IMR-90 (cell line): ENCODE data around the gene PLA2G4F. TPM values are rescaled to one million over a fixed set of nuclear protein-coding genes. Genes with fewer than 3 reads are reported as not detected.

Source experiments
- ATAC-seq: fragments of 200-7000 bp; cut with Tn5 transposase; 2 replicates; pipeline ENCODE4 v1.9.1; 2020; ENCODE audit warnings: low read depth, mild to moderate bottlenecking, moderate library complexity
- BruUV-seq: library from RNA; stranded (reverse); fragments of 400-500 nt; replicated peaks from 2 replicates; lab custom pipeline; 2021; lab: Mats Ljungman, UMichigan
- CTCF ChIA-PET: fragments of 300-600 bp; formaldehyde crosslinking; extraction: SDS; loops from one replicate; lab custom pipeline; 2021; ENCODE audit warnings: antibody characterized with exemption; lab: Yijun Ruan, JAX
- POLR2A ChIA-PET: fragments of 300-600 bp; sonication (Branson Sonifier 250); formaldehyde crosslinking; loops from one replicate; lab custom pipeline; 2022; ENCODE audit warnings: antibody characterized with exemption; ENCODE audit not compliant: unreplicated experiment; lab: Charles Lee
- DNase-seq: peaks from one replicate; pipeline ENCODE4 v3.0.0; 2013
- H2AFZ ChIP-seq: replicated peaks from 2 replicates; pipeline ENCODE3; 2013; ENCODE audit warnings: low read length, mild to moderate bottlenecking; ENCODE audit not compliant: poor library complexity
- H2AK5ac ChIP-seq: 2 replicates; pipeline ENCODE4 v1.6.1; 2013; ENCODE audit warnings: low read depth, low read length, inconsistent platforms
- H2AK9ac ChIP-seq: replicated peaks from 2 replicates; pipeline ENCODE3; 2013; ENCODE audit warnings: mild to moderate bottlenecking, low read depth, low read length, moderate library complexity; ENCODE audit not compliant: poor library complexity
- H2BK120ac ChIP-seq: 2 replicates; pipeline ENCODE4 v1.6.1; 2013; ENCODE audit warnings: low read depth, low read length, inconsistent platforms
- H2BK15ac ChIP-seq: 3 replicates; pipeline ENCODE4 v1.6.1; 2013; ENCODE audit warnings: low read depth, low read length, inconsistent platforms
- H2BK20ac ChIP-seq: 2 replicates; pipeline ENCODE4 v1.6.1; 2013; ENCODE audit warnings: low read depth, mild to moderate bottlenecking, inconsistent platforms, low read length, moderate library complexity
- H2BK5ac ChIP-seq: 2 replicates; pipeline ENCODE4 v1.6.1; 2013; ENCODE audit warnings: mild to moderate bottlenecking, low read depth, low read length, inconsistent platforms; ENCODE audit not compliant: poor library complexity, severe bottlenecking
- H3K14ac ChIP-seq: replicated peaks from 2 replicates; pipeline ENCODE4 v1.6.1; 2013; ENCODE audit warnings: low read depth, low read length, inconsistent platforms
- H3K18ac ChIP-seq: 2 replicates; pipeline ENCODE4 v1.6.1; 2013; ENCODE audit warnings: low read depth, low read length, control low read depth
- H3K23ac ChIP-seq: 2 replicates; pipeline ENCODE4 v1.6.1; 2013; ENCODE audit warnings: low read depth, low read length, inconsistent platforms
- H3K27ac ChIP-seq: 2 replicates; pipeline ENCODE4 v1.5.1; 2013; ENCODE audit warnings: mild to moderate bottlenecking, control low read depth, low read length; ENCODE audit not compliant: insufficient read depth
- H3K27me3 ChIP-seq: 2 replicates; pipeline ENCODE4 v1.6.1; 2013; ENCODE audit warnings: low read length; ENCODE audit not compliant: control insufficient read depth, insufficient read depth
- H3K36me3 ChIP-seq: 2 replicates; pipeline ENCODE4 v1.6.1; 2013; ENCODE audit warnings: low read length, mixed read lengths; ENCODE audit not compliant: control insufficient read depth, insufficient read depth
- H3K4ac ChIP-seq: 2 replicates; pipeline ENCODE4 v1.6.1; 2013; ENCODE audit warnings: low read depth, low read length, inconsistent platforms
- H3K4me1 ChIP-seq: 2 replicates; pipeline ENCODE4 v1.6.1; 2013; ENCODE audit warnings: low read length, mixed read lengths; ENCODE audit not compliant: control insufficient read depth, insufficient read depth
- H3K4me2 ChIP-seq: 2 replicates; pipeline ENCODE4 v1.6.1; 2013; ENCODE audit warnings: low read depth, mild to moderate bottlenecking, control low read depth, low read length, moderate library complexity
- H3K4me3 ChIP-seq: 2 replicates; pipeline ENCODE4 v1.5.1; 2013; ENCODE audit warnings: low read depth, mild to moderate bottlenecking, control low read depth, low read length, moderate library complexity; ENCODE audit not compliant: insufficient read depth
- H3K56ac ChIP-seq: 2 replicates; pipeline ENCODE4 v1.6.1; 2013; ENCODE audit warnings: low read length, inconsistent platforms; ENCODE audit not compliant: insufficient read depth; ENCODE audit errors: extremely low read depth
- H3K79me1 ChIP-seq, 2 experiments: 2 replicates each; pipeline ENCODE4 v1.6.1; 2013; ENCODE audit warnings: low read length in 2 of 2, inconsistent platforms in 1 of 2, low read depth in 1 of 2
- H3K9ac ChIP-seq: 2 replicates; pipeline ENCODE4 v1.6.1; 2013; ENCODE audit warnings: low read depth, low read length, control low read depth
- H3K9me1 ChIP-seq: 2 replicates; pipeline ENCODE4 v1.6.1; 2013; ENCODE audit warnings: low read length, inconsistent platforms; ENCODE audit not compliant: insufficient read depth
- H3K9me3 ChIP-seq: 2 replicates; pipeline ENCODE4 v1.6.1; 2013; ENCODE audit warnings: low read length; ENCODE audit not compliant: control insufficient read depth, insufficient read depth
- H4K20me1 ChIP-seq: 2 replicates; pipeline ENCODE4 v1.6.1; 2013; ENCODE audit warnings: low read length, inconsistent platforms; ENCODE audit not compliant: insufficient read depth
- H4K5ac ChIP-seq: 2 replicates; pipeline ENCODE4 v1.6.1; 2013; ENCODE audit warnings: mild to moderate bottlenecking, low read depth, low read length, control low read depth
- H4K8ac ChIP-seq, 2 experiments: 2 replicates each; pipeline ENCODE4 v1.6.1; 2013; ENCODE audit warnings: low read depth in 2 of 2, low read length in 2 of 2, control low read depth in 1 of 2, inconsistent platforms in 1 of 2
- H4K91ac ChIP-seq: 2 replicates; pipeline ENCODE4 v1.6.1; 2013; ENCODE audit warnings: low read depth, low read length, inconsistent platforms; ENCODE audit not compliant: insufficient read depth
- CTCF ChIP-seq: conservative IDR thresholded peaks from 2 replicates; pipeline ENCODE4 v1.5.1; 2012; ENCODE audit warnings: mild to moderate bottlenecking, low read depth, low read length, improper control_type of control experiment
- FOS ChIP-seq: fragments of 150-350 bp; IDR thresholded peaks from 2 replicates; pipeline ENCODE4 v1.6.1; 2016; ENCODE audit warnings: low read depth, low read length
- MAZ ChIP-seq: IDR thresholded peaks from 2 replicates; pipeline ENCODE4 v1.6.1; 2012; ENCODE audit warnings: low read depth, mild to moderate bottlenecking, low read length, improper control_type of control experiment, moderate library complexity, borderline replicate concordance
- MXI1 ChIP-seq: IDR thresholded peaks from 2 replicates; pipeline ENCODE4 v1.6.1; 2012; ENCODE audit warnings: low read depth, mild to moderate bottlenecking, low read length, moderate library complexity, borderline replicate concordance
- RAD21 ChIP-seq: IDR thresholded peaks from 2 replicates; pipeline ENCODE4 v1.6.1; 2012; ENCODE audit warnings: low read length, improper control_type of control experiment
- RCOR1 ChIP-seq: IDR thresholded peaks from 2 replicates; pipeline ENCODE4 v1.6.1; 2012; ENCODE audit warnings: mild to moderate bottlenecking, low read length, improper control_type of control experiment; ENCODE audit not compliant: insufficient replicate concordance
- SMC3 ChIP-seq: fragments of 150-350 bp; IDR thresholded peaks from 2 replicates; pipeline ENCODE4 v1.6.1; 2016; ENCODE audit warnings: low read depth, mild to moderate bottlenecking, antibody characterized with exemption, low read length, moderate library complexity
- USF2 ChIP-seq: fragments of 150-350 bp; IDR thresholded peaks from 2 replicates; pipeline ENCODE4 v1.6.1; 2017; ENCODE audit warnings: mild to moderate bottlenecking, antibody characterized with exemption, low read length, low read depth
- WGBS, 2 experiments: methylation state at CpG; one replicate each; pipeline versions ENCODE4 v1.1.5 to v1.1.7; 2013; ENCODE audit warnings: missing lambda C conversion rate in 2 of 2; ENCODE audit not compliant: insufficient read length in 1 of 2; ENCODE audit errors: extremely low coverage in 2 of 2; 5-methylcytosine and 5-hydroxymethylcytosine counted together
- dilution Hi-C: fragments of 300-500 bp; cut with HindIII; formaldehyde crosslinking; loops from one replicate; pipeline ENCODE4 v1.14.3; 2018; ENCODE audit warnings: low sequenced_read_pairs; ENCODE audit not compliant: unreplicated experiment
- in situ Hi-C: fragments of 300-500 bp; cut with MboI; formaldehyde crosslinking; loops from 3 replicates; pipeline ENCODE4 v1.14.3; 2019; ENCODE audit warnings: low sequenced_read_pairs, inconsistent platforms, mixed read lengths
- intact Hi-C: fragments of 100-400 bp; cut with micrococcal nuclease; formaldehyde crosslinking; loops from 2 replicates; pipeline ENCODE4 v1.10.0; 2022
- polyA plus RNA-seq, 3 experiments: library from polyadenylated mRNA; depleted of rRNA; stranded (reverse); fragments of >200 nt; gene quantifications; 2 replicates each; pipeline ENCODE4 v1.2.3, GENCODE V29; 2012; ENCODE audit warnings: low replicate concordance in 1 of 3
- total RNA-seq: library from RNA; depleted of rRNA; stranded (reverse); fragments of >200 nt; gene quantifications from 2 replicates; pipeline ENCODE4 v1.2.3, GENCODE V29; 2012

The PLA2G4F gene
- total and polyA plus RNA-seq, 2 of the 4 experiments (the other 2 are of a cell fraction): not detected

- Histone ChIP-seq H2AK5ac (no peak overlapping the region), H2AK9ac (no peak overlapping the region), H4K20me1 (no peaks in the 10 kb centered on the region), H3K4me2 (no peak overlapping the region), H3K9me3 (no peaks in the 10 kb centered on the region), H3K4me1 (no peaks in the 10 kb centered on the region), H3K79me1 (no peaks in the 10 kb centered on the region), H2BK15ac (no peak overlapping the region), H3K56ac (no peak overlapping the region), H2BK120ac (no peak overlapping the region), H3K4ac (no peak overlapping the region), H3K23ac (no peak overlapping the region), H3K18ac (no peak overlapping the region), H3K14ac (no peak overlapping the region), H3K9ac (no peak overlapping the region), H2AFZ (no peak overlapping the region), H4K91ac (no peak overlapping the region), H3K4me3 (no peak overlapping the region), H3K36me3 (no peaks in the 10 kb centered on the region), H3K9me1 (no peaks in the 10 kb centered on the region), H3K27ac (no peak overlapping the region), H4K8ac (no peak overlapping the region), H4K5ac (no peak overlapping the region), H2BK5ac (no peak overlapping the region), H3K27me3 (peaks cover 42% of the 10 kb centered on the region), H2BK20ac (no peak overlapping the region)
- peak; percentile 79 for ATAC-seq
- ChIA-PET POLR2A (no interaction called here), CTCF (no interaction called here)
- dilution Hi-C loops (no loop called here), in situ Hi-C loops (no loop called here), intact Hi-C loops (loop anchor here (1.0 kb wide), 1 partner anchor 68 kb away; no protein-coding TSS in a partner anchor)
- peak; percentile 17 for DNase-seq
- BruUV-seq: no TSS peak
- TF ChIP-seq USF2: no peak
- no peak for TF ChIP-seq FOS
- no peak for TF ChIP-seq MXI1
- peak; percentile 49 for TF ChIP-seq RAD21
- peak; percentile 33; the same call in 1 of the 2 replicates for TF ChIP-seq SMC3
- no peak for TF ChIP-seq RCOR1
- TF ChIP-seq MAZ: no peak
- TF ChIP-seq CTCF: peak; percentile 57
- 52% methylated on average over 5 of the region's 11 CpGs; no CpG with 5 or more reads in 1 of the 2 experiments for WGBS, 2 experiments
These were observed 22.4 kb downstream of the PLA2G4F start for GRCh38 chr15:42133886-42134502.
